ENCODE measurements around the gene IFT88.

IFT88 gene

GRCh38 chr13:20728579-20729311 is 161.8 kb downstream of the IFT88 start:
- DNase-seq (ENCODE audit: extremely low read depth, low read depth) = no peak
- no peak for TF ChIP-seq CTCF (IDR thresholded peaks at IDR 0.05; ENCODE audit: low read depth, low read length)

GRCh38 chr13:20729633-20730585 is 163.0 kb downstream of the IFT88 start:
- no peak for DNase-seq (ENCODE audit: extremely low read depth, low read depth)
- no peak for TF ChIP-seq CTCF (IDR thresholded peaks at IDR 0.05; ENCODE audit: low read depth, low read length)

- no peak for TF ChIP-seq CTCF (IDR thresholded peaks at IDR 0.05; ENCODE audit: low read depth, low read length)
- DNase-seq (ENCODE audit: extremely low read depth, low read depth) = no peak
These were observed 171.7 kb downstream of the IFT88 start for GRCh38 chr13:20738616-20739015.

GRCh38 chr13:20740021-20740420 is 173.1 kb downstream of the IFT88 start:
- no peak for TF ChIP-seq CTCF (IDR thresholded peaks at IDR 0.05; ENCODE audit: low read depth, low read length)
- DNase-seq (ENCODE audit: extremely low read depth, low read depth) = no peak
